Measurements from ENCODE around the gene HEPHL1.
"Not testable (repeated sequence)": the region's sequence is repeated elsewhere in the genome, so short reads cannot be mapped to it uniquely, and the experiment has no call there.

HEPHL1 gene

DNA sequence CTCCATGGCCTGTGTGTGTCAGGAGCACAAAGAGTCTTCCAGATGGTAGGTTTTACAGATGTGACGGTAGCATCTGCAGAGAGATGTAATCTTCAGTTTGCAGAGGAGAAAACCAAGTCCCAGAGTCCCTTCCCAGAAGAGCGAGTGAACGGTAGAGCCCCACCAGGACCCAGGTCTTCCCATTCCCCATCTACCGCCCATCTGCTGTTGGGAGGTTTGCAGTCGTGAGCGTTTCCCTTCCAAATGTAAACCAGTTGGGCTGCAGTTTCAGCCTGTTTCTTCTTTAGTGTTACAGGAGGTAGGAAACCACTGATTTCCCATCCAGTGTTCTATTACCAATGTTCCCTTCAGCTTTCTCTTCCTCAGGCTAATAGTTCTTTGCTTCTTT lies 131.5 kb downstream of the HEPHL1 start:
- no peak for TF ChIP-seq JUND (IDR thresholded peaks at IDR 0.05; ENCODE audit: low read depth)
- in situ Hi-C loops (cut with HindIII; ENCODE audit: low pct_unique_long_range_greater_than_20kb, low sequenced_read_pairs), result no loop called here
- no peak for DNase-seq (ENCODE audit: low read depth in 1 of 2, low spot score in 1 of 2)

DNA sequence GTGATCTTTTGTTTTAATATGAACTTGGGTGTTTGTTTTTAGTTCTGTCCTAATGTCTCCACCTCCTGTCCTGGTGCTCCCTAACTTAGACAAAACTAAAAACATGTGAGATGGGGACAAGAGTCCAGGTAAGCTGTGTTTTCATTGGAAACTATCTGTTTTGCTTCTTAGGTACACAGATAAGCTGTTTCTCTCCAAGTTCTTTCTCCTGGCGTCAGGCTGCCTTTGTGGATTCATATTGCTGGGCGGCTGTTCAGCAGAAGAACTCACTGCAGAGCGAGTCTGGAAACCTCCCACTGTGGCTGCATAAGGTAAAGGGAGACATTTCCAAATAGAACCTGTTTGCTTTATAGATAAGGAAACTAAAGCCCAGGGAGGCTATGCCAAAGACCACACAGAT lies 132.2 kb downstream of the HEPHL1 start:
- TF ChIP-seq JUND (IDR thresholded peaks at IDR 0.05; ENCODE audit: low read depth), result no peak

DNA sequence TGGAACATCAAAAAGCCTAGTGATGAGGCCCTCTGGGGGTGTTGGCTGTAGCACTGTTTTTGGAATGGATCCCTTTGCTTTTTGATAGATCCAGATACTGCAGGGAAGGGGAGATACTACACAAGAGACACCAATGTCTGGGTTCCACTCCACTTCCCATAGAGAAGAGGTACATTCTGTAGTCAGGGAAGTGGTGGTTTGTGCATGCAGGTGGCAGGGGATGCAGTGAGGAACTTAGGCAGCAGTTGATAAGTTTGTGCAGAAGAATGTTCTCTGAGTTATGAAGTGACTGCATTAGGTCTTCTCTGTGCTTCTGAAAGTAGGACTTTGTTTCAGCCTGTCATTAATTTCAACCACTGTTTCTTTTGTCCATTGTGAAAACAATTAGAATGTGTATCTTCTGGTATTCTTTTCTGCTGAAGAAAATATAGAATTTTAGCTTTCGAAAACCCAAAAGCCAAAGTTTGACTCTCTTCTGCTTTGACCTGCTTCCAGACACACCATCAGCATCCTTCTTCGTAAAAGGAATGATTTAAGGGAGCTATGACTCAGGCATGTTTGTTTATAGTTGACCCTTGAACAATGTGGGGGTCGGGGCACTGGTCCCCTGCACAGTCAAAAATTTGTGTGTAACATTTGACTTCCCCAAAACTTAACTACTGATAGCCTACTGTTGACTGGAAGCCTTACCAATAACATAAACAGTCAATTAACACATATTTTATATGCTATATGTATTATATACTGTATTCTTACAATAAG lies 133.1 kb downstream of the HEPHL1 start:
- in situ Hi-C loops (cut with HindIII; ENCODE audit: low pct_unique_long_range_greater_than_20kb, low sequenced_read_pairs), result no loop called here
- DNase-seq (ENCODE audit: low read depth in 1 of 2, low spot score in 1 of 2), result no peak
- TF ChIP-seq JUND (IDR thresholded peaks at IDR 0.05; ENCODE audit: low read depth), result no peak

More for the DNA sequence above, 132.2 kb downstream of the HEPHL1 start:
- no peak for DNase-seq (ENCODE audit: low read depth in 1 of 2, low spot score in 1 of 2)
- in situ Hi-C loops (cut with HindIII; ENCODE audit: low pct_unique_long_range_greater_than_20kb, low sequenced_read_pairs), result no loop called here

DNA sequence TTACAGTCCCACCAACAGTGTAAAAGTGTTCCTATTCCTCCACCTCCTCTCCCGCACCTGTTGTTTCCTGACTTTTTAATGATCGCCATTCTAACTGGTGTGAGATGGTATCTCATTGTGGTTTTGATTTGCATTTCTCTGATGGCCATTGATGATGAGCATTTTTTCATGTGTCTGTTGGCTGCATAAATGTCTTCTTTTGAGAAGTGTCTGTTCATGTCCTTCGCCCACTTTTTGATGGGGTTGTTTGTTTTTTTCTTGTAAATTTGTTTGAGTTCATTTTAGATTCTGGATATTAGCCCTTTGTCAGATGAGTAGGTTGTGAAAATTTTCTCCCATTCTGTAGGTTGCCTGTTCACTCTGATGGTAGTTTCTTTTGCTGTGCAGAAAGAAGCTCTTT lies 136.2 kb downstream of the HEPHL1 start:
- DNase-seq (ENCODE audit: low read depth in 1 of 2, low spot score in 1 of 2); in situ Hi-C loops (cut with HindIII; ENCODE audit: low pct_unique_long_range_greater_than_20kb, low sequenced_read_pairs): not testable (repeated sequence)
